ENCODE data around the gene TRABD2B. TPM values are rescaled to one million over a fixed set of nuclear protein-coding genes. Genes with fewer than 3 reads are reported as not detected.

TRABD2B gene
- total and polyA plus RNA-seq, 2 experiments from 2014 or later, result not detected

GRCh38 chr1:47843781-47844557, 153.2 kb downstream of the TRABD2B start:
- no peak for TF ChIP-seq EZH2phosphoT487 (IDR thresholded peaks at IDR 0.05; ENCODE audit: insufficient read depth, low read depth)
- TF ChIP-seq EZH2 (IDR thresholded peaks at IDR 0.05; ENCODE audit: insufficient read depth, poor library complexity, severe bottlenecking), result no peak
- no peaks in the 10 kb centered on the region for H3K9me2 ChIP-seq (ENCODE audit: insufficient read depth)
- no peak overlapping the region for H3K27ac ChIP-seq
- H3K4me2 ChIP-seq (ENCODE audit: unreplicated experiment), result no peak overlapping the region
- no peaks in the 10 kb centered on the region for H3K36me3 ChIP-seq (ENCODE audit: low read depth)
- no peaks in the 10 kb centered on the region for H4K20me1 ChIP-seq (ENCODE audit: insufficient read depth)
- H3K27me3 ChIP-seq (replicated peaks; ENCODE audit: insufficient read depth), result no peaks in the 10 kb centered on the region
- H3K9me3 ChIP-seq (ENCODE audit: low read depth), result no peaks in the 10 kb centered on the region
- no peak overlapping the region for H2AFZ ChIP-seq
- H3K9ac ChIP-seq, result no peak overlapping the region
- WGBS, 2 experiments (ENCODE audit: low coverage in 1 of 2, low lambda C conversion rate in 2 of 2, missing lambda C conversion rate in 2 of 2), result 27 to 35% methylated on average over 10 of the region's 10 CpGs
- in situ Hi-C loops (cut with MboI), result no loop called here
- H3K4me1 ChIP-seq (ENCODE audit: insufficient read depth), result no peaks in the 10 kb centered on the region
- no peaks in the 10 kb centered on the region for H3K79me2 ChIP-seq (ENCODE audit: insufficient read depth)
- H3F3A ChIP-seq (ENCODE audit: insufficient read depth), result no peaks in the 10 kb centered on the region
- H3K4me3 ChIP-seq, result no peak overlapping the region
- no peak for DNase-seq

GRCh38 chr1:47843059-47843458, 154.1 kb downstream of the TRABD2B start:
- 54 to 66% methylated on average over 6 of the region's 6 CpGs for WGBS, 2 experiments (ENCODE audit: low coverage in 1 of 2, low lambda C conversion rate in 2 of 2, missing lambda C conversion rate in 2 of 2)

DNA sequence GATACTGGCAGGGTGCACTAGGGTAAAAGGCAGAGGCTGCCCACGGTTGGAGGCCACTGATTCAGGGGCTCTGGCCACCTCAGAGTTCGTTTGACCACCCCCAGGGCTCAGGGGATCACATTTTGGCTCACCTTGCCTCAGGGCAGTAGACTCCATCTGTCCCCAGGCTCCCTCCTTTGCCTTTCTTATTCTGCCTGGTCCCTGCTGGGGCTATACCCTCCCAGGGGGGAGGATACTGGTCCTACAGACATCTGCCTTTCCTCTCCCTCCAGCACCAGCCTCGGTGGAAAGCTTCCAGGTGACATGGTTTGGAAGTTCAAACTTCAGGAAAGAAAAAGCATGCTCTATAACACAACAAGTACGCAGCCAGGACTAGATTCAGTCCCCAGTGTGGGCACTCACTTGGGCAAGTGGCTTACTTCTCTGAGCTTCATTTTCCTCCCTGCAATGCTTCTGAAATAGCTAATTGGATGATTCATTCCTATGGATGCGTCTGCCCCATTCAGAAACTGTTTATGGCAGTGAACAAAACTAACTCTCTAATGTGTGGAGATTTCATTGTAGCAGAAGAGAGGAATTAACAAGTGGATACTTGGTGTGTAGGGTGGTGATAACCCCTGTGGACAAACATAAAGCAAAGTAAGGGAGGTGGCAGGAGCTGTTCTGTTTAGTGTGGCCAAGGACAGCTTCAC, 154.8 kb downstream of the TRABD2B start:
- DNase-seq, result peak; percentile 25
- Histone ChIP-seq H3K9me2 (ENCODE audit: insufficient read depth) (no peaks in the 10 kb centered on the region), H3K4me1 (ENCODE audit: insufficient read depth) (no peaks in the 10 kb centered on the region), H3K9me3 (ENCODE audit: low read depth) (no peaks in the 10 kb centered on the region), H3K27ac (no peak overlapping the region), H3K4me2 (ENCODE audit: unreplicated experiment) (no peak overlapping the region), H3K4me3 (no peak overlapping the region), H3K27me3 (replicated peaks; ENCODE audit: insufficient read depth) (no peaks in the 10 kb centered on the region), H3F3A (ENCODE audit: insufficient read depth) (no peaks in the 10 kb centered on the region), H4K20me1 (ENCODE audit: insufficient read depth) (no peaks in the 10 kb centered on the region), H3K9ac (no peak overlapping the region), H3K36me3 (ENCODE audit: low read depth) (no peaks in the 10 kb centered on the region), H2AFZ (no peak overlapping the region), H3K79me2 (ENCODE audit: insufficient read depth) (no peaks in the 10 kb centered on the region)
- 29 to 35% methylated on average over 5 of the region's 5 CpGs for WGBS, 2 experiments (ENCODE audit: low coverage in 1 of 2, low lambda C conversion rate in 2 of 2, missing lambda C conversion rate in 2 of 2)
- in situ Hi-C loops (cut with MboI), result no loop called here
- TF ChIP-seq EZH2 (IDR thresholded peaks at IDR 0.05; ENCODE audit: insufficient read depth, poor library complexity, severe bottlenecking) (no peak), EZH2phosphoT487 (IDR thresholded peaks at IDR 0.05; ENCODE audit: insufficient read depth, low read depth) (no peak)

More at GRCh38 chr1:47843059-47843458, 154.1 kb downstream of the TRABD2B start:
- Histone ChIP-seq H3K36me3 (ENCODE audit: low read depth) (no peaks in the 10 kb centered on the region), H3K9me2 (ENCODE audit: insufficient read depth) (no peaks in the 10 kb centered on the region), H3F3A (ENCODE audit: insufficient read depth) (no peaks in the 10 kb centered on the region), H3K27me3 (replicated peaks; ENCODE audit: insufficient read depth) (no peaks in the 10 kb centered on the region), H3K4me2 (ENCODE audit: unreplicated experiment) (no peak overlapping the region), H3K27ac (no peak overlapping the region), H3K79me2 (ENCODE audit: insufficient read depth) (no peaks in the 10 kb centered on the region), H4K20me1 (ENCODE audit: insufficient read depth) (no peaks in the 10 kb centered on the region), H3K4me3 (no peak overlapping the region), H3K9ac (no peak overlapping the region), H2AFZ (no peak overlapping the region), H3K9me3 (ENCODE audit: low read depth) (no peaks in the 10 kb centered on the region), H3K4me1 (ENCODE audit: insufficient read depth) (no peaks in the 10 kb centered on the region)
- TF ChIP-seq EZH2 (IDR thresholded peaks at IDR 0.05; ENCODE audit: insufficient read depth, poor library complexity, severe bottlenecking) (no peak), EZH2phosphoT487 (IDR thresholded peaks at IDR 0.05; ENCODE audit: insufficient read depth, low read depth) (no peak)
- DNase-seq, result no peak
- in situ Hi-C loops (cut with MboI), result no loop called here

DNA sequence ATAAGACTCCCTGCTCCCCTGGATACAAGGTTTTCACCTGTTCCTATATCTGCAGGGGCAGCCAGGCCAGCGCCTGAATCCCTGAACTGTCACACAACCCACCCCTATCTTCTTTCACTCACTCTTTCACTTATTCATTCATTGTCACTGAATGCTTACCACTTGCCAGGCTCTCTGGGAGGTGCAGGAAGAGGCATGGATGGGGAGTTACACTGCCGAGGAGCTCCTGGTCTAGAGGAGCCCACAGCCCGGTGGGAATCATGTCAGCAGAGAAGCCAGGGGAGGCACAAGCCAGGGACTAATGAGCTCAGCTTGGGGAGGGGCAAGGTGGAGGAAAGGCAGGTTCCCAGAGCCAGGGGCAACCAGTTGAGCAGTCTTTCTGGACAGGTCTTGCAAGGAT, 155.8 kb downstream of the TRABD2B start:
- DNase-seq, result no peak
- TF ChIP-seq EZH2phosphoT487 (IDR thresholded peaks at IDR 0.05; ENCODE audit: insufficient read depth, low read depth) (no peak), EZH2 (IDR thresholded peaks at IDR 0.05; ENCODE audit: insufficient read depth, poor library complexity, severe bottlenecking) (no peak)
- no peak overlapping the region for H3K4me2 ChIP-seq (ENCODE audit: unreplicated experiment)
- H3K4me3 ChIP-seq, result no peak overlapping the region
- no peaks in the 10 kb centered on the region for H3K79me2 ChIP-seq (ENCODE audit: insufficient read depth)
- H3K9me3 ChIP-seq (ENCODE audit: low read depth), result no peaks in the 10 kb centered on the region
- no peaks in the 10 kb centered on the region for H3K36me3 ChIP-seq (ENCODE audit: low read depth)
- 40 to 49% methylated on average over 3 of the region's 3 CpGs for WGBS, 2 experiments (ENCODE audit: low coverage in 1 of 2, low lambda C conversion rate in 2 of 2, missing lambda C conversion rate in 2 of 2)
- H2AFZ ChIP-seq, result no peak overlapping the region
- no peaks in the 10 kb centered on the region for H3K9me2 ChIP-seq (ENCODE audit: insufficient read depth)
- no peak overlapping the region for H3K9ac ChIP-seq
- H3F3A ChIP-seq (ENCODE audit: insufficient read depth), result no peaks in the 10 kb centered on the region
- in situ Hi-C loops (cut with MboI), result no loop called here
- H4K20me1 ChIP-seq (ENCODE audit: insufficient read depth), result no peaks in the 10 kb centered on the region
- no peaks in the 10 kb centered on the region for H3K27me3 ChIP-seq (replicated peaks; ENCODE audit: insufficient read depth)
- H3K4me1 ChIP-seq (ENCODE audit: insufficient read depth), result no peaks in the 10 kb centered on the region
- H3K27ac ChIP-seq, result no peak overlapping the region

Data from GM23248 (cell line).